ENCODE measurements around the gene RENBP.

Gene RENBP

DNA sequence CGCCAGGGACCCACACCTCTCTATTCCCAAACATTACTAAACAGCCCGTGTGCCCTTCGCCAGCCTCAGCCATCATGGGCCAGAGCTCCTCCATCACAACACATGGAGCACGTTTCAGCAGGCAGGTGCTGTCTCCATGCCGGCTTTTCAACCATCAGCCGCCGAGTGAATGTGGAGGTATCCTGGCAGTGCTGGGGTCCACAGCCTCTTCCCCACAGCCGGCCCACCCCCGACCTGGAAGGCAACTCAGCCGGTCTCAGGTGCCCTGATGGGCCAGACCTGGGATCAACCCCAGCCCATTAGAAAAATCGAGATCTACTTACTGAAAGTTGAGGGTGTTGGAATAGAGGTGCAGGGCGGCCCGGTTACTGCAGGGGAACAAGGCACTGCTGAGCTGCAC lies 12.7 kb downstream of the RENBP start:
- DNase-seq: no peak

DNA sequence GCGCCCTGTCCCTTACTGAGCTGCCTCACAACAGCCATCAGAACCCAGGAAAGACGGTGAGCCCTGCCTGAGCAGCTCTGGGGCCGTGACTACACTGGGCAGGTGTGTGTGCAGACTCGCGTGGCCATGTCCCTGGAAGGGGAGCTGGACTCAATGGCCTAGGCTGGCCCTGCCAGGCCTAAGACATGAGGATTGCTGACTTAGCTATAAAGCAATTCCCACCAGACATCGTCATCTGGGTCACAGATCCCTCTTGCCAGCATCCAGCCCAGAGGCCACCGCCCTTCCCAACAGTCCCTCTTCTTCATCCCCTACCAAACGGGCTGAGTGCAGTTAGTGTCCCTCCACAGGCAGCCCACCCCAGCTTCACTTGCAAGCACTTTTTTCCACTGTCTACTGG lies 13.3 kb downstream of the RENBP start:
- DNase-seq: no peak

DNA sequence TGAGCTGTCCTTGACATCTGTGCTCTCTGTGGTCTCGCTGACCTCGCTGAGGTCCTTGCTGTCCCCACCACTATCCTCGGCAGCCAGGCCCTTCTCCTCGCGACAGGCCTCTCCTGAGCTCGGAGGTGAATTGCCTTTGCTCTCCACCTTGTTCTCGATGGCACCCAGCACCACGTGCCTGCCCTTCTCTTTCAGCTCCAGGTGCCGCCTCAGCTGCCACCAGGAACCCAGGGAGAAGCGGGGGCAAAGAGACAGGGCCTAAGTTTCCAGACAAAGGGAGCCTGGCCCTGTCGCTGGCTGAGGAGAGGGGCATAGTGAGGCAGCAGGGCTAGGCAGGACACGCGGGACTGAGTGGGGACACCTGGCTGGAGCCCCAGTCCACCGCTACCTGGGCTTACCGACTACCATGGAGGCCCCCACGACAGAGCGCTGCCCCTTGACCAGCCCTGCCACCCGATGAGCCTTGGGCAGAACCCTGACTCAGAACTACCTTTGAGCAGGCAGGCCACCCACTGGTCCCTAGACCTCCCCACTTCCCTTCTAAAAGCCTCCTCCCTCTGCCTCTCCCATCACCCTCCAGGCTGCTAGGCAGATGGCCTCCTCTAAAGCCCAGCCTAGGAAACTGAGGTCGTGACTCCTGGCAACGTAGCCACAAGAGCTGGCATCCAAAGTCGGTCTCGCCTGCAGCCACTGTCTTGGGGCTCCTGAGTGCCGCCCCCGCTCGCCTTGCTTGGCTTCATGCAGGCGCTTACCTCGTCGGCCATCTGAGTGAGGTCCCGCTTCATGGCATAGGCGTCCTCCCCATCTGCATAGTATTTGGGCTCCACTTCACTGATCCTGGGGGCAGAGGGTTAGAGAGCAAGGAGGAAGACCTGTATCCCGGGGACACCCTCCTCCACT lies 14.2 kb downstream of the RENBP start:
- DNase-seq: no peak

DNA sequence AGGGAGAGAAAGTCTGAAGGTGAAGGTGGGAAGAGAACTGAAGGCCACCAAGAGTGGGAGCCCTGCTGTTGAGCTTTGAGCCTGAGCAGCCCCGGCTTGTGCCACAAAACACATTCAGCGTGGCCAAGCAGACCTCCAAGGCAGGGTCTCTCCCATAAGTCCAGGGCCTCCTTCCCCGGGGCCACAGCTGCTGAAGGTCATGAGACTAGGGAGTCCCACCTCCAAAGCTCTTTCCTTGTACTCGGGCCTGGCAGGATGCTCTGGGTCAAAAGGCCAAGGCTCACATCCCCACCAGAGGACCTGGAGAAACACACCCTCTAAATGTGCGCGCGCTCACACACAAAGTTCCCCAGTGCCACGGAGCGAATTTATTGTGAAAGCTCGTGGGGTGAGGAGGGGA lies 14.9 kb downstream of the RENBP start:
- no peak for DNase-seq

DNA sequence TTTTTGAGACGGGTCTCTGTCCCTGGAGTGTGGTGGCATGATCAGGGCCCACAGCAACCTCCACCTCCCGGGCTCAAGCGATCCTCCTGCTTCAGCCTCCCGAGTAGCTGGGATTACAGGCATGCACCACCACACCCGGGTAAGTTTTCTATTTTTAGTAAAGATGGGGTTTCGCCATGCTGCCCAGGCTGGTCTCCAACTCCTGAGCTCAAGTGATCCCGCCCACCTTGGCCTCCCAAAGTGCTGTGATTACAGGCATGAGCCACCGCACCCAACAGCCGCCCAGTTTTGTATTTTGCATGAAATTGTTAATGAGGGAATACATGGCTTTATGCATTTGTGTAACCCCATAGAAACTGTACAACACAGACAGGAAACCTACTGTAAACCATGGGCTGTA lies 15.6 kb downstream of the RENBP start:
- no peak for DNase-seq

DNA sequence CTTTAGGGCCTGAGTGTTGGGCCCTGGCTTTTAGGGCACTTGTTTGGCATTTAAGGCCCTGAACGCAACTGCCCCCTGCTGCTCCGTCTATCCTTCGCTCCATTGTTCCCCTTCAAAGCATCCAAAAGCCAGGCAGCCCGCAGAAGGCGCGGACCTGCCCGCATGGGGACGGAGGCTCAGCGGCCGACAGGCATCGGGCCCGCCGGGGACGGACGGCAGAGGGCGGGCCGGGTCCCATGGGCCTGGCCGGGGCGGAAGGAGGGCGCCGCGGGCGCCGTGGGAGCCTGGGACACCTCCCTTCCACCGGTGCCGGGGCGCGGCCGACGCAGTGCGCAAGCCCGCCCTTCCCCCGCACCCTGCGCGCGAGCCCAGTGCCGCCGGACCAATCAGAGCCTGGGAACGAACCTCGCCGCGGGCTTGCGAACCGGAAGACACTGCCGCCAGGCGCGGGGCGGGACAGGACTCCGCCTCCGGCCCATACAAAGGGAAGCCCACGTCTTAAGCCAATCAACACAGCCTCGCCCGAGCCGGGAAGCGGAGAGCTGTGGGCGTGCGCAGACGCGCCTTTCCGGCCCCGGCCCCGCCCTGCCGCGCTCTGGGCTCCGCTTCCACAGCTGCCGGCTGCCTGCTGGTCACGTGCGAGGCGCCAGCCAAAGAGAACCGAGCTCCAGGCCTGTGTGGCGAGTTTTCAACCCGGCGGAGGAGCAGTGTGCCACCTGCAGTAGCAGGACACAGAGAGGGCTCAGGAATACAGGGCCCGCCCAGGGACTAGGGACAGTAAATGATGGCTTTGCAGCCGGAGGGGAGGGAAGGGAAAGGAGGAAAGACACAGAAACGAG lies 16.3 kb downstream of the RENBP start:
- DNase-seq: peak; percentile 99

DNA sequence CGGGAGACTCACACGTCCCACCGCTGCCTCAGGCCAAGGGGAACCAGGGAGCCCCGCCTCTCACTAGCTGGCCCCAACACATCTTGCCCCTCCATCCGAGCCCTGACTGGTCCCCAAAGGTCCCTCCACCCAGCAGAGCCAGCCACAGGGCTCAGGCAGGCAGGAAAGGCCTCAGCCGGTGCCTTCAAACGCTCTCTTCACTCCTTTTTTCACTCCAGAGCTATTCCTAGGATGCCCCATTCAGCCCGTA lies 16.8 kb downstream of the RENBP start:
- no peak for DNase-seq

DNA sequence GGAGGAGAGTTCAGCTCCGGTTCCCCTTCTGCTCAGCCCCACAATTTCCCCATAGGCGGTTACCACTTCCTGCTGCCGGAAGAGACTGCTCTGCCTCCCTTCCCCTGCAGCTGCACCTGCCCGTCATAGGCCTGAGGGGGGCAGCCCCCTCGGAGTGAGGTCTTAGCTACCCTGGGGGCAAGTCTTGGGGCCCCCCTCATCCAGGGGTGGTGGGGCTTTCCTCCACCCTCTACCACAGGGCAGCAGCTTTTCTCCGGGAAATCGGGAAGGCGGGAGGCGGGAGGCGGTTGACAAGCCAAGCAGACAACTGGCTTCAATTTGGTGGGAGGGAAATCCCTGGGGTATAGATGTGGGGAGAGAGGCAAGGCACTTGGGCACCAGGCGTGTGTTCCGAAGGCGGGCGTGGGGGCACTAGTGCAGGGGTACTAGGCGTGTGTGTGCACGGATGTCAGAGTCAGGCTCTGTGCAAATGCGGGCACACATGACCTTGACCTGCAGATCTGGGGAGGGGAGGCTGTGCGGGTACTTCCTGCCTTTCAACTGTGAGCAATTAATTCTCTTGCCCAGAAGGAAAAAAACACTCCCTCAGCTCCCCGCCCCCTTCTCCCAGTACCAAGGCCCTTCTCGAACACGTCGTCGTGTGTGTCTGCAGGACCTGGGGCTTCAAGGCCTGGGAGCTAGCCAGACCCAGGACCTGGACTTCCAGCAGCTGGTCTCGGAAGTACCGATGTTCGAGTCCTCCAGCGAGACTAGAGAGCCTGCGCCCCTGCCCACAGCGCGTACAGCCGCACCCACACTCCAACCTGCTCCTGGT lies 17.4 kb downstream of the RENBP start:
- DNase-seq: peak; percentile 65

DNA sequence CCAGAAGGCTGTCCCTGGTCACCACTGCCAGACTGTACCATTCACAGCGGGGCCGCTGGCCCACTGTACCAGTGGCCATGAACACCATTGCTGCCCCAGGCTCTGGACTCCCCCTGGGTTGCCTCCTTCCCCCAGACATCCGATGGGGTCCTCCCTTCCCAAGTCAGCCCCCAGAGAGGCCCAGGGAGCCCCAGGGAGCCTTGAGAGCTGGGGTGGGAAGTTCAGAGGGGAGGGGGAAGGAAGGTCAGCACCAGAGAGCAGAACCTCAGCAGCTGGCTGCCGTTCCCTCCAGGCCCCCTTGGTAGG lies 17.9 kb downstream of the RENBP start:
- no peak for DNase-seq

DNA sequence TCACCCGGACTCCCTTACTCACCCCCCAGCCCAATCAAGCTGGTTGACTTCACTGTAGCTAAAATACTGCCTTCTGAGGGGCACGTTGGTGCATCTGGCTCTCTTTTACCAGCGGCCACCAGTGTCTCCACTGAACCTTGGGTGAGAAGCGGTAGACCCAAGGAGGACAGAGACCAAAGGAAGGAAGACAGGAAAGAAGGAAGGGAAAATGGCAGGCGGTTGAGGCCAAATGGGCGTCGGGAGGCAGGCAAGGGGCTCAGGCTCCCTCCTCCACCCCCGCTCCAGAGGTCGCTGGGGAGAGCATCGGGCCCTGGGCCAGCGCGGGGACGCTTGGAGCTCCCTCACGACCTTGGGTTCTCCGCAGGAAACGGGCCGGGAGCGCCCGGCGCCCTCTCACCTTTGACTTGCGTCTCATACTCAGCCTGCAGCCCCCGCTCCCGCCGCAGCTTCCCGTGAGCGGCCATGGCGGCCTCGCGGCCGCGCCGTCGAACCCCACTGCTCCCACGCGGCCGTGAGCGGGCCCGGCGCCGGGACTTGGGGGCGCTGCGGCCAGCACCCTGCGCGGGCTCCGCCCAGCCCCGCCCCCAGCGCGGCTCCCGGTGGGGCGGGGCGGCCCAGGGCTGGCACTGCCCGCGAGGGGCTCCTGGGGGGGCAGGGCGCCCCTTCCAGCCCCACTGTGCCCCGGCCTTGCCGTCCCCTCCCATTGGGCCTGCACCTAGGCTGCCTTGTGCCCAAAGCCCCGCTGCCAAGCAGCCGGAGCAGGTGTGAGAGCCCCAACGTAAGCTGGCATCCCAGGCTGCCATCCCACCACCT lies 18.5 kb downstream of the RENBP start, which contains the start of gene ARHGAP4:
TSS of gene ARHGAP4 (minus strand) at position 526 of the 813 bp plus-strand sequence. CDS start at position 464, 62 bp downstream.
- peak; percentile 43 for DNase-seq

DNA sequence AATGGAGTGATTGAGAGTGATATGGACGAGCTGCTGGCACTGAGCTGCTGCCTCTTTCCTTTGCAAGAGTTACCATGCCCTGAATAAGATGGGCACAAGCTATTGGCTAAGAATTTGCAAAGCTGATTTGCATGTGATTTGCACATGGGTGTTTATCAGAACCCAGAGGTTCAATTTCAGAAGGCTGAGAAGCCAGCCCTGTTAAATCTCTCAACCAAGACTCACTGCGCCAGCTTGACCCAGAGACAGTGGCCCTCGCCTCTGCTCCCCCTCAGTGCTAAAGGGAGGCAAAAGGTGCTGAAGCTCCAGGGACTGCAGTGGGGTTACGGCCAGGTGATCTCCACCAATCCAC lies 19.1 kb downstream of the RENBP start:
- DNase-seq: no peak

DNA sequence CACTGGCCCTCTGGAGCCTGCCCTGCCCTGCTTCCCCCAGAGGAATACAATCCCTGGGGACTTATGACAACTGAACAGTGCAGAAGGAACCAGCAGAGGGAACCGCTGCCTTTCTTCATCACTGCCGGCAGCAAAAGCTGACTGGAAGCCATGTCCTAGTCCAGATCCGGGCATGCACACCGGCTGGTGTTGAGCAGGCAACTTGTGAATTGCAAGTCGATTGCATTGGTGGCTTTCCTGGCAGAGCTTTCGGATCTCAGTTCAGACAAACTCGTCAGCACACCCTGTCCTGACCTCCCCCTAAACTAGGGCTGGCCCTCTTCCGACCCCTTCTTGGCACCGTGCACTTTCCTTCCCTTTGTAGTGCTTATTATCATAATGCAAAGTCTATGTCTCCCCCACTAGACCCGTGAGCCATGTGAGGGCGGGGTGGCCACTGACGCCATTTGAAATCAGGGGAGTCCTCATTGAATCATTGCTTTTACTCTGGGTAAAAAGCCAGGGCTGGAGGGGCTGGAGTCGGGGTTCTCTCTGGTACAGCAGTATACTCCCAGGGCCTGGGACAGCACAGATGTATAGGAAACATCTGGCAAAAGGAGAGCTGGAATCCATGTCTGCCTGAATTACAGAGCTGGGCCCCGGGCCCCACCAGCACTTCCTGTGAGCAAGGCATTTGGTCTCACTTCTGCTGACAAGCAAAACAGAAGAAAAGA lies 20.1 kb downstream of the RENBP start:
- DNase-seq: peak; percentile 86

DNA sequence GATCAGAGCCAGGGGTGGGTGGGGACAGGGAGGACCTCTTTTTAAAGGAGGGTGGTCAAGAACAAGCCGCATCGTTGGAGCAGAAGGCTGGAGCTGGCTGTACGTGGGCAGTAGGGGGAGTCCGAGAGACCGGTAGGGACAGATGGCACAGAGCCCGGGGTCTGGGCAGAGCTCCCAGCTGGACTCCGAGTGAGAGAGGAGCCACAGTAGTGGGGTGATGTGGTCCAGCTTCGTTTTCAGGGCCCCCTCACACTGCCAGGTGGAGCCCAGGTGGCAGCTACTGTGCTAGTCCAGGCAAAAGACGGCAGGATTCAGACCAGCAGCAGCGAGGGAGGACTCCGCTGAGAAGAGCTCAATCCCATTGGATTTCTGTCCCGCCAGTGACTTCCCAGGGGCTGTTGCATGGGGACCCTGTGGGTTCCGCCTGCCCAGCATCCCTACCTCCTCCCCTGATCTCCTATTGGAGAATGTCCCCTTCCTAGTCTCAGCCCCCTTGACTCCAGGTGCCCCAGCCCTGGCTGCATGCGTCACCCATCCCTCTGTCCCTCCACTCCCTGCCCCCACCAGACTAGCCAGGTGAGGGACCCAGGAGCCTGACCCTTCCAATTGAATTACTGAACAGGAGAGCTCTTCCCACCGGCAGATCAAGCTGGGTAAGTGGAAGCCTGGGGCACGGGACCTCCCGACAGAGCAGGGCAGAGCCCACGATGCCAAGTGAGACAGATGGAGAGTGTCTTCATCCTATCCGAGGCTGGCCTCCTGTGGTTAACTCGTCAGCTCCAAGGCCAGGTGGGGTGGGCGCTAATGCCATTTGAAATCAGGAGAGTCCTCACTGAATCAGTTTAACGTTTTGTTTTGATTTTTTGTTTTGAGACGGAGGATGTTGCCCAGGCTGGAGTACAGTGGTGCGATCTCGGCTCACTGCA lies 21.2 kb downstream of the RENBP start:
- DNase-seq: peak; percentile 79

DNA sequence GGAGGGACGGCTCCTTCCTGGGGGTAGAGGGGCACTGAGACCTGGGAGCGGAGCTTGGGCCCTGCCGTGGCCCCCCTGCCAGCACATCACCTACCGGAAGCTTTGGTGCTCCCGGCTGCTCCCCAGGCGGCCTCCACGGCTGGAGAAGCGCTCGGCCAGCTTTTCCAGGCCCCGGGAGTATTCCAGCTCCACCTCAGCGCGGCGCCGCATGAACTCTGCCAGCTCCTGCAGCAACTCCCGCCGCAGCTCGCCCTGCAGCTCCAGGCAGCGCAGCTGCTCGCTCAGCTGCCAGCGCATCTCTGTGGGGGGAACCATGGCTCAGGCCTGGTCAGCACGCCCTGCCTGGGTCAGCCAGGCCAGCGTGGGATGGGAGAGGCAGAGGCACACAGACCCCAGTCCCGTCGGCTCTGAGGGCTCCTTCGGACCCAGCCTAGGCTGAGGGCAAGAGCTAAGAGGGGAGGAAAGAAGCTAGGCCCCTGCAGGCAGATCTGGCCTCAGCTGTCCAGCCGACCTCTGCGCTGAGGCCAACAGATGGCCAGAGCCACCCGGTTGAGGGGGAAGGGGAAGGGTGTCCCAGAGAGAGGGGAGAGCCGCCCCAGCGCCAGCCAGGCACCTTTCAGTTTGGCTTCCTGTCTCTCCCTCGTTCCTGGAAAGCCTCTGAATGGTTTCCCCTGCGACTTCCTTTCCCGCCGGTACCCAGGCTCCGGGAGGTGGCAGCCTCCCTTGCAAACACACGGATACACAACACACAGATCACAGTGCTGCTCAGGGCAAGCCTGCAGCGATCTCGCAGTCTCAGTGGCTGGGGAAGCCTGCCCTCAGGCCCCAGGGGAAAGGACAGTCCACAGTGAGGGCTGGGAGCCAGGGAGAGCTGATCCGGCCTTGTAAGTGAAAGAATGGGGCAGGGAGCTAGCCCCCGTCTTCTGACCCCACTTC lies 22.7 kb downstream of the RENBP start:
- no peak for DNase-seq

DNA sequence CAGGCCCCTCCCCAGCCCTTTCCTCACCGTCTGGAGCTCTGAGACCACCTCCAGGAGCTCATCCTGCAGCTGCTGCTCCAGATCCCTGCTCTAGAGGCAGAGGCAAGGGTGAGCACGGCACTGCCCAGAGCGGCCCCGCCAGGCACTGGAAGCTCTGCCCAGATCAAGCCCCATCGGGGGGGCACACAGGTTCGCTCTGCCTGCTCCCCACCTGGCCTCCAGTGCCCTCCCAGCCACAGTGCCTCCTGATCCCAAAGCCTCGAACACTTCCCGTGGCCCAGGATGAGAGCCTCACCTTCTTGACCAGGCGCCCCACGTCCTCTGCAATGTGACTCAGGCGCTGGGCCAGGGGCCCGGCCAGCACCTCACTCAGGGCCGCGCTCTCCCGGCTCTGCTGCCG lies 23.4 kb downstream of the RENBP start:
- no peak for DNase-seq

DNA sequence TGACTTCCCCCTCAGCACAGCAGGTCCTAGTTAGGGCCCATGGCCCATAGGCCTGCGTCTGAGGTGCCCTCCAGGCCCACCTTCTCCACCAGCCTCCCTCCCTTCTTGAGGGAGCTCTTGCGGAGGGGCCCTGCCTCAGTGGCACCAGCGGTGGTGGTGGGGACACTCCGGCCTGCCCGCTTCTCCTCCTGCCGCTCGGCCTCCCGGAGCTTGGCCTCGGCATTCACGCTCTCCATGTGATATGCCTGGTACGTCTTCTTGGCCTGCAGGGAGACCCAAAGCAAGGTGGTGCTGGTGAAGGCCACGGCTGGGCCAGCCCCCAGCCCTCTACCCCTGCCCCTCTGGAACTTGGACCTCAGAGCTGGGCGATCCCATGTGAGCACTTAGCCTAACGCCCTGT lies 23.9 kb downstream of the RENBP start:
- no peak for DNase-seq

DNA sequence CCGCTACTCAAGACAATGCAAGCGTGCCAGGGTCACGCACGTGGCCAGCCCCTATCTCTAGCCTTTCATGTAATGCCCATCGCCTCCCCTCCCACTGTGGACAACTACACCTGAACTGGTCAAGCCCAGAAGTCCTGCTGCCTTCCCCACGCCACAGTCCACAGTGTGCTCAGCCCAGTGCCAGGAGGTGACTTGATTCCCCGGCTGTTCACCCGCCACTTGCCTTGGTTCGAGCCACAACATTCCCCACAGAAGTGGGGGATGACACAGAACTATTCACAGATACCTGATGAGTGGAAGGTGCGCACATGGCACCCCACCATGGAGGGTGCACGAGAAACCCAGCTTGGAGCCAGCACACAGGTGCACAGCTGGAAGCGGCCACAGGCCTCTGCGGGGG lies 25.2 kb downstream of the RENBP start:
- no peak for DNase-seq

DNA sequence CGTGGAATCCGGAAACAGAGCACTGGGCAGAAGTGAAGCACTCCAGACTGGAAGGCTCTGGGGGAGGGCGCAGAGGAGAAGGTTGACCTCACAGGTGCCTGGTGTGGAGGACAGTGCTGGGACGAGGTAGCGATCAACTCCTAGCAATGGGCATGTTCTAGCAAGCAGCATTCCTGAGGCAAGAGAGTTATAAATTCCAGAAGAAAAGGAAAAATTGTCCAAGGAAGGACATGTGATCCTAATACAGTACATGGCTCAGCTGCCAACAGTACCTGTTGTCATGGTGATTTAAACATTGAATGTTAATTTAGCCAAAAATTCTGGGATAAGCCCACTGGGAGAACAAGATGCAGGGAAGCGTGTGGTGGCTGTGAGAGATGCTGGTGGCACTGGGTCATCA lies 26.6 kb downstream of the RENBP start:
- DNase-seq: no peak

DNA sequence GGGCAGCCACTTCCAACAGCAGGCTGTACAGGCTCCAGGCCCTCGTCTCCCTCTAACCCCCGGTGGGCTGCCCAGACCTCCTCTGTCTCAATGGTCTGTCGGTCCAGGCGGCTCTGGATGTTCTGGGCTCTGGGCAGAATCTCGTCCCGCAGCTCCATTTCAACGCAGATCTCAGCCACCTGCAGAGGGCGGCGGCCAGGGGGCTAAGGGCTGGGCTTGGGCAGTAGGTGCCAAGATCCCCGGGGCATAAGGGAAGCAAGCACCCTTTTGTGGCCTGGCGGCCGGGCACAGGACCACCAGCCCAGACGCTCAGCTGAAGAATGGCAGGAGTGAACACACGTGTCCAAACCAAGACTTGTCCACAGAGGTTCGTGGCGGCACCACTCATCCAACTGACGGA lies 30.7 kb downstream of the RENBP start:
- no peak for DNase-seq

DNA sequence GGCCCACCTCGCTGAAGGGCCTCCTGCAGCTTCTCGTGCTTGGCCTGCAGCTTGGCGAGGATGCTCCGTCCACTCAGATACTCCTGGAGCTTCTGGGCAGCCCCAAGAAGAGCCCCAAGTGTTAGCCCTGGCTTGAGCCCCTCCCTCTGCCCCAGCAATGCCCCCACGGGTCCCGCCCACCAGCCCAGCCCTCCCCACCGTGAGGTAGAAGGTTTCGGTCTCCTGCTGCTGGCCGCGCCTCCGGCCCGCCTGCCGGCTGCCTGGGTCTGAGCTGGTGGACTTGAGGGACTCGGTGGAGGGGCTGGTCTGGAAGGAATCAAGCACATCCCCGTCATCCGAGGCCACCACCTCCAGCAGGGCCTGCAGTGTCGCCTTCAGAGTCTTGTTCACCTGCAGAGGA lies 31.2 kb downstream of the RENBP start:
- no peak for DNase-seq
